HepG2 (cell line): Measurements from ENCODE around the gene ESRP2. TPM values are rescaled to one million over a fixed set of nuclear protein-coding genes. Genes with fewer than 3 reads are reported as not detected.

Source experiments
- AHDC1 ChIP-seq: sonication (generic); formaldehyde crosslinking; IDR thresholded peaks from 2 replicates; pipeline ENCODE4 v1.5.1; 2020; ENCODE audit warnings: mild to moderate bottlenecking, missing genetic modification reagents, borderline replicate concordance
- ATF2 ChIP-seq: sonication (generic); formaldehyde crosslinking; IDR thresholded peaks from 2 replicates; pipeline ENCODE4 v1.4.0; 2020; ENCODE audit warnings: missing genetic modification reagents
- ELK4 ChIP-seq: sonication (generic); formaldehyde crosslinking; IDR thresholded peaks from 2 replicates; pipeline ENCODE4 v1.9.0; 2021; ENCODE audit warnings: missing genetic modification reagents, borderline replicate concordance
- GFI1 ChIP-seq: sonication (generic); formaldehyde crosslinking; IDR thresholded peaks from 2 replicates; pipeline ENCODE4 v1.5.0; 2020; ENCODE audit warnings: missing genetic modification reagents, mild to moderate bottlenecking, borderline replicate concordance
- MAFG ChIP-seq: sonication (generic); formaldehyde crosslinking; IDR thresholded peaks from 2 replicates; pipeline ENCODE4 v1.5.1; 2020; ENCODE audit warnings: mild to moderate bottlenecking, missing genetic modification reagents
- MAX ChIP-seq: IDR thresholded peaks from 2 replicates; pipeline ENCODE4 v1.6.1; 2012; ENCODE audit warnings: inconsistent platforms
- MXD4 ChIP-seq: IDR thresholded peaks from 2 replicates; pipeline ENCODE4 v1.6.1; 2016; ENCODE audit warnings: mild to moderate bottlenecking, missing biosample characterization, missing genetic modification reagents
- NAIF1 ChIP-seq: sonication (generic); formaldehyde crosslinking; IDR thresholded peaks from 2 replicates; pipeline ENCODE4 v1.5.0; 2020; ENCODE audit warnings: mild to moderate bottlenecking, missing genetic modification reagents, borderline replicate concordance
- POLR2AphosphoS5 ChIP-seq: IDR thresholded peaks from 2 replicates; pipeline ENCODE4 v1.6.1; 2012; ENCODE audit warnings: low read depth, low read length
- SALL1 ChIP-seq: sonication (generic); formaldehyde crosslinking; IDR thresholded peaks from 2 replicates; pipeline ENCODE4 v1.8.0; 2022; ENCODE audit warnings: mild to moderate bottlenecking, missing genetic modification reagents
- SIX4 ChIP-seq: sonication (generic); formaldehyde crosslinking; IDR thresholded peaks from 2 replicates; pipeline ENCODE4 v1.4.0; 2020; ENCODE audit warnings: missing genetic modification reagents
- TFAP4 ChIP-seq: sonication (generic); IDR thresholded peaks from 2 replicates; pipeline ENCODE4 v1.6.1; 2016; ENCODE audit warnings: low read depth, borderline replicate concordance
- THRA ChIP-seq: sonication (generic); formaldehyde crosslinking; IDR thresholded peaks from 2 replicates; pipeline ENCODE4 v1.4.0; 2020; ENCODE audit warnings: missing genetic modification reagents, borderline replicate concordance
- ZGPAT ChIP-seq: IDR thresholded peaks from 2 replicates; pipeline ENCODE4 v1.6.1; 2016; ENCODE audit warnings: mild to moderate bottlenecking
- ZMAT3 ChIP-seq: sonication (generic); formaldehyde crosslinking; conservative IDR thresholded peaks from 2 replicates; pipeline ENCODE4 v1.7.0; 2021; ENCODE audit warnings: missing genetic modification reagents
- polyA plus RNA-seq, 8 experiments: library from polyadenylated mRNA; depleted of rRNA in 3 of 8; stranded (reverse) in 7 of 8; unstranded in 1 of 8; fragments of >200 nt; fragmentation: Illumina TruSeq in 4 of 8; extraction: Trizol in 4 of 8; gene quantifications; 2 replicates each; pipeline versions ENCODE4 v1.2.1 to v1.2.3, GENCODE V29; 2011 to 2016; ENCODE audit warnings: low read depth in 4 of 8, missing spikeins in 1 of 8, mixed read lengths in 1 of 8; ENCODE audit not compliant: insufficient read depth in 1 of 8
- total RNA-seq, 5 experiments: library from RNA; depleted of rRNA; stranded (reverse); fragments of >200 nt; fragmentation: Illumina TruSeq; extraction: Trizol; gene quantifications; 2 replicates each; pipeline ENCODE4 v1.2.3, GENCODE V29; 2016; ENCODE audit warnings: low read depth in 1 of 5

ESRP2 gene
- total and polyA plus RNA-seq, 2 of the 13 experiments (the other 11 are each of a cell fraction or from before 2014, with no cell fraction given) = 21.1 to 32.4 TPM

GRCh38 chr16:68244903-68245853 is 9.3 kb upstream of the ESRP2 start, which contains the start of gene PLA2G15 (continued):
- TF ChIP-seq SALL1 (CRISPR knock-in tag) (peak; percentile 48), MAFG (CRISPR knock-in tag) (0 out of 2 replicates have a peak, but pooled peaks have one; percentile 30), ATF2 (CRISPR knock-in tag) (0 out of 2 replicates have a peak, but pooled peaks have one; percentile 35), POLR2AphosphoS5 (no peak; the same call in 1 of the 2 replicates), ELK4 (CRISPR knock-in tag) (no peak), SIX4 (no peak; the same call in 1 of the 2 replicates), MXD4 (CRISPR knock-in tag) (peak; percentile 87), ZMAT3 (CRISPR knock-in tag) (no peak; the same call in 1 of the 2 replicates), ZGPAT (CRISPR knock-in tag) (peak; percentile 91), AHDC1 (no peak), MAX (peak; percentile 64), GFI1 (CRISPR knock-in tag) (no peak), NAIF1 (CRISPR knock-in tag) (no peak), TFAP4 (peak; percentile 50; the same call in 1 of the 2 replicates), THRA (CRISPR knock-in tag) (peak; percentile 50; the same call in 1 of the 2 replicates)
